ENCODE results near the gene MANSC1.
"Not testable (repeated sequence)": the region's sequence is repeated elsewhere in the genome, so short reads cannot be mapped to it uniquely, and the experiment has no call there.

The MANSC1 gene

DNA sequence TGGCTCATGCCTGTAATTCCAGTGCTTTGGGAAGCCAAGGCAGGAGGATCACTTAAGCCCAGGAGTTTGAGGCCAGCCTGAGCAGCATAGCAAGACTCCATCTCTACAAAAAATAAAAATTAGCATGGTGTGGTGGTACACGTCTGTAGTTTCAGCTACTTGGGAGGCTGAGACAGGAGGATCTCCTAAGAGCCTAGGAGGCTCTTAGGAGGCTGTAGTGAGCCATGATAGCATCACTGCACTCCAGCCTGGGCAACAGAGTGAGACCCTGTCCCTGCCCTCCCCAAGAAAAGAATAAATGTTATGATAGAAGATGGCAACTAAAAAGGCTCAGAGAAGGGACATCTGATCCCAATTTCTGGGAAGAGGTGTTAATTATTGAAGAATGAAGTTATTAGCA, 3.2 kb upstream of the MANSC1 start:
- no peak overlapping the region for H3K4me3 Mint-ChIP-seq
- no peak for ATAC-seq
- no peaks in the 10 kb centered on the region for H3K27me3 Mint-ChIP-seq
- peaks cover 32% of the 10 kb centered on the region for H3K4me1 Mint-ChIP-seq
- no peak for DNase-seq
- H3K9me3 Mint-ChIP-seq, result no peaks in the 10 kb centered on the region
- peak overlapping the region; percentile 13 for H3K27ac Mint-ChIP-seq
- H3K36me3 Mint-ChIP-seq (ENCODE audit: low read depth), result no peaks in the 10 kb centered on the region

- not testable (repeated sequence) for H3K27ac Mint-ChIP-seq; DNase-seq; ATAC-seq; H3K27me3 Mint-ChIP-seq; H3K4me3 Mint-ChIP-seq; H3K36me3 Mint-ChIP-seq (ENCODE audit: low read depth); H3K9me3 Mint-ChIP-seq
- peaks cover 24% of the 10 kb centered on the region for H3K4me1 Mint-ChIP-seq
These were observed 1.6 kb upstream of the MANSC1 start for GRCh38 chr12:12351468-12352185.

GRCh38 chr12:12350868-12351463, 924 bp upstream of the MANSC1 start:
- ATAC-seq (no peak), DNase-seq (no peak)
- Mint-ChIP-seq H3K27me3 (no peaks in the 10 kb centered on the region), H3K4me1 (peaks cover 17% of the 10 kb centered on the region), H3K27ac (no peak overlapping the region), H3K36me3 (ENCODE audit: low read depth) (no peaks in the 10 kb centered on the region), H3K9me3 (no peaks in the 10 kb centered on the region), H3K4me3 (peak overlapping the region; percentile 59)

DNA sequence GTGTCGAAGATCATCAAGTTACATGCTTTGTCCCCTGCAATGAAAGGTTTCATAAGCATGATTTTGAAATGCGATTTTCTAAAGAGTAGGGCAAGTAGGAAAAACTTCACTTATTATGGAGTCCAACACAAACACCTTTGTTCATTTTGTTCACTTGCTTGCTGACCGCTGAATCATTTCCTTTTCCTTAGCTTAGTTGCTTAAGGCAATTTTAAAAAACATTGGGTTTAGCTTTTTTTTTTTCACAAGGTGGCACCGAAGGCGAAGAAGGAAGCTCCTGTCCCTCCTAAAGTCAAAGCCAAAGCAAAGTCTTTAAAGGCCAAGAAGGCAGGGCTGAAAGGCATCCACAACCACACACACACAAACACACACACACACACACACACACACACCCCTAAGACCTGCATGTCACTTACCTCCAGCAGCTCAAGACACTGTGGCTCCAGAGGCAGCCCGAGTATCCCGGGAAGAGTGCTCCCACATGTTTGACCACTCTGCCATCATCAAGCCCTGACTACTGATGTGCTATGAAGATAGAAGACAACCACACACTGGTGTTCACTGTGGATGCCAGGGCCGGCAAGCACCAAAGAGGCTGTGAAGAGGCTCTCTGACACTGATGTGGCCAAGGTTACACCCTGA, 11.4 kb downstream of the MANSC1 start:
- Mint-ChIP-seq H3K4me1 (peaks cover 16% of the 10 kb centered on the region), H3K27me3 (peaks cover 1% of the 10 kb centered on the region), H3K4me3 (no peak overlapping the region), H3K27ac (no peak overlapping the region), H3K36me3 (ENCODE audit: low read depth) (no peaks in the 10 kb centered on the region), H3K9me3 (no peaks in the 10 kb centered on the region)
- no peak for ATAC-seq
- no peak for DNase-seq

GRCh38 chr12:12336511-12336910, 13.5 kb downstream of the MANSC1 start:
- no peak overlapping the region for H3K4me3 Mint-ChIP-seq
- H3K27me3 Mint-ChIP-seq, result peaks cover 1% of the 10 kb centered on the region
- H3K9me3 Mint-ChIP-seq, result no peaks in the 10 kb centered on the region

GRCh38 chr12:12336049-12336411, 14.0 kb downstream of the MANSC1 start:
- ATAC-seq, result no peak
- no peaks in the 10 kb centered on the region for H3K36me3 Mint-ChIP-seq (ENCODE audit: low read depth)
- H3K4me1 Mint-ChIP-seq, result peaks cover 20% of the 10 kb centered on the region
- H3K4me3 Mint-ChIP-seq, result no peak overlapping the region
- DNase-seq, result no peak
- peaks cover 1% of the 10 kb centered on the region for H3K27me3 Mint-ChIP-seq
- no peaks in the 10 kb centered on the region for H3K9me3 Mint-ChIP-seq
- no peak overlapping the region for H3K27ac Mint-ChIP-seq

More at GRCh38 chr12:12336511-12336910, 13.5 kb downstream of the MANSC1 start:
- no peak for DNase-seq
- Mint-ChIP-seq H3K4me1 (peaks cover 20% of the 10 kb centered on the region), H3K36me3 (ENCODE audit: low read depth) (no peaks in the 10 kb centered on the region), H3K27ac (no peak overlapping the region)
- no peak for ATAC-seq

DNA sequence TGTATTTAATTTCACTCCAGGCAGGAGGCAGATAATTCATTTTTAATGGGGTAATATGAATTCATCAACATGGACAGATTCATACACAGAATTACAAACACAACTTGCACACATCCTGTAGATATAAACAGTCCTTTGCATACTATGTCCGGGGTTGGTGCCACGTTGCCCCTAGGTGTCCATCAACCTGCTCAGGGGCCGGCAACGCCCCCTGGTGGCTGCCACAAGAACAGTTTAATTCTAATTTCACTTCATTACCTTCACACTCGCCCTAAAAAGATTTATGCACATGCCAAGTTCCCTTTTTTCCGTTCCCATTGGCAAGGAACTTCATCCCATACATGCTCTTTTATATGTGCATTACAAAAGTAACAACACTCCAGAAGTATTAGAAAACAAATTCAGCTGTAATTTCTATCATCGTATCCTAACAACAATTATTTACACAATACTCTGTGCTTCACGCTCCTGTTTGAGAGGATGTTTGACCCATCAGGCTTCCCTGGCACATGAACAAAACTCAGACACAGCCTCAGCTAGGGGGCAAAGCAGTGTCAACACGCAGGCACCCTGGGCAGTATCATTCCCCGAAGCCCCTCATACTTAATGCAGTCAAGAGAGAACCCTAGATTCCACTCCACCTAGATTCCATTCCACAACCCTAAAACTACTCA, 15.5 kb downstream of the MANSC1 start:
- H3K36me3 Mint-ChIP-seq (ENCODE audit: low read depth), result no peaks in the 10 kb centered on the region
- H3K4me1 Mint-ChIP-seq, result peaks cover 20% of the 10 kb centered on the region
- H3K9me3 Mint-ChIP-seq, result no peaks in the 10 kb centered on the region
- H3K4me3 Mint-ChIP-seq, result no peak overlapping the region
- peaks cover 1% of the 10 kb centered on the region for H3K27me3 Mint-ChIP-seq
- H3K27ac Mint-ChIP-seq, result no peak overlapping the region
- DNase-seq, result peak; percentile 72
- peak; percentile 88 for ATAC-seq

- DNase-seq (no peak), ATAC-seq (no peak)
- H3K4me3 Mint-ChIP-seq, result no peak overlapping the region
- H3K36me3 Mint-ChIP-seq (ENCODE audit: low read depth), result no peaks in the 10 kb centered on the region
- H3K4me1 Mint-ChIP-seq, result peaks cover 20% of the 10 kb centered on the region
- no peak overlapping the region for H3K27ac Mint-ChIP-seq
- H3K27me3 Mint-ChIP-seq, result peaks cover 1% of the 10 kb centered on the region
- H3K9me3 Mint-ChIP-seq, result no peaks in the 10 kb centered on the region
These were observed 16.4 kb downstream of the MANSC1 start for GRCh38 chr12:12333407-12334366.

DNA sequence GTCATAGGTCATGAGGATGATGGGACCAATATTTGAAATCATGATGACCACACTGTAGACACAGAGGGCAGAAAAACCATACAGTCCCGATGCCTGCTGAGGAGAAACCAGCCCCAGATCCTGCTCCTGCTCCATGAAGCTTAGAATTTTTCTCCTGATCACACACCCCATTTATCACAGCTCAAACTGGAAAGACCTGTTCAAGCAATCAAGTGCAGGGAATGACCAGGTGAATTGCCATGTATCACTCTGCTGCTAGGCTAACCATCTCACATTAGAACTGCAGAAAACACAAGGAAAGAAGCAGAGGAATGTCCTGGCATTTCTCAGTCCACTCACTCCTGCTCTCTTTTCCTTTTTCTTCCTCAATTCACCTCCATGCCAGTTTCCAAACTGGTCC, 18.1 kb downstream of the MANSC1 start:
- Mint-ChIP-seq H3K27ac (no peak overlapping the region), H3K4me3 (no peak overlapping the region), H3K9me3 (no peaks in the 10 kb centered on the region), H3K36me3 (ENCODE audit: low read depth) (no peaks in the 10 kb centered on the region), H3K27me3 (peaks cover 1% of the 10 kb centered on the region), H3K4me1 (peaks cover 18% of the 10 kb centered on the region)
- DNase-seq, result no peak
- no peak for ATAC-seq

DNA sequence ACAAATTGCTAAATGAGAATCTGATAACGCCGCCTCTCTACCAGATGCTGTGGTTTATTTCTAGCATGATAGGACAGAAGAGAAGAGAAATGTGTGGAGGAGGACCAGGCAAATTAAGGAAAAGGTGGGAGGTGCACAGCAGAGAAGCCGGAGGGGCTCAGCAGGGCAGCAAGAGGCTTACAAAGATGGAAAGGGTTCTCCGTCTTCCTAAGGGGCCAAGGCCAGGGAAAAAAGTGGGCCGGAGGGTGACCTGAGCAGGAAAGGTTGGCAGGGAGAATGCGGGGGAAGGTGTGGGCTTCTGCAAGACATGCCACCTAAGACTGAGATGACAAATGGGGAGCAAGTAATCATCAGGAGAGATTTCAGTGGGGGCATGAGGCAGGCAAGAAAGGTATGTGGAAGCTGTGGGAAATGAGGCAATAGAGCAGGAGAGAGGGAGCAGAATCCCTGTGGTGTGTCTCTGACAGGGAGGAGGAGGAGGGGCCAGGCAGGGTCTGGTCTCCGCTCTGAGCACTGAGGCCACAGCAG, 18.7 kb downstream of the MANSC1 start:
- Mint-ChIP-seq H3K36me3 (ENCODE audit: low read depth) (no peaks in the 10 kb centered on the region), H3K27me3 (peaks cover 1% of the 10 kb centered on the region), H3K9me3 (no peaks in the 10 kb centered on the region), H3K4me1 (peaks cover 18% of the 10 kb centered on the region), H3K4me3 (no peak overlapping the region), H3K27ac (no peak overlapping the region)
- DNase-seq (no peak), ATAC-seq (no peak)

GRCh38 chr12:12327802-12328201, 22.2 kb downstream of the MANSC1 start:
- Mint-ChIP-seq H3K27ac (no peak overlapping the region), H3K36me3 (ENCODE audit: low read depth) (no peaks in the 10 kb centered on the region), H3K4me3 (no peak overlapping the region), H3K4me1 (peaks cover 3% of the 10 kb centered on the region), H3K9me3 (no peaks in the 10 kb centered on the region), H3K27me3 (no peaks in the 10 kb centered on the region)
- DNase-seq (no peak), ATAC-seq (no peak)

DNA sequence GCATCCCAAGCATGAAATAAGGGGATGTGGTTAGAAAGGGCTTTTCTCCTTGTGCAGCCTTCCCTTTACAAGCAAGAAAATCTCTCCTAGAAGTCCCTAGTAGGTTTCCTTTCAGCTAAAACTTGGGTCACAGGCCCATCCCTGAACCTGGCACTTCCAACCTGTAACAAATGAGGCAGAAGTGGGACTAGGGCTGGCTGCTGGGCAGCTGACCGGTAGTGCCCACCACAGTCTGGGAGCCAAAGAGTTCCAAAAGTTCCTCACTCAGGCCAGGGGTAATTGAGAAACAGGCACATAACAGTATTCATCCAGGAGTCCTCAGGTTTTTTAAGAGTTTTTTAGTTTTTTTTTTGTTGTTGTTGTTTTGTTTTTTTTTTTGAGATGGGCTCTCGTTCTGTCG, 23.8 kb downstream of the MANSC1 start:
- DNase-seq (no peak), ATAC-seq (no peak)
- Mint-ChIP-seq H3K4me3 (no peak overlapping the region), H3K27ac (no peak overlapping the region), H3K36me3 (ENCODE audit: low read depth) (no peaks in the 10 kb centered on the region), H3K27me3 (no peaks in the 10 kb centered on the region), H3K4me1 (peaks cover 3% of the 10 kb centered on the region), H3K9me3 (no peaks in the 10 kb centered on the region)

DNA sequence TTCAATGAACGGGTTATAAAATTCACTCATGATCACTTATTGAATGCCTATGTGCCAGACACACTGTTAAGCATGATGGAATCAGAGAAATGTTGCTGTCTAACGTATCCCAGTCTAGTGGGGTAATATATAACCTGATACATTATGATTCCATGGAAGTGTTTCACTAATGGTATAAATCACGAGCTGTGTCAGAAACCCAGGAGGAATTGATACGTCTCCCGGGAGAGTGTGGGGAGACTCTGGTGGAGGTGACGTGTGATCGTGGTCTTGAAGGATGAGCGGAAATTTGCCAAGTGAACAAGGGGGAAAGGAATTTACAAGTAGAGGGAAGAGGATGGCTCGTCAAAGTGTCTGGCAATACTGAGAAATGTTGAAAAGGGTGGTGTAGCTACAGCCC, 26.5 kb downstream of the MANSC1 start:
- ATAC-seq (no peak), DNase-seq (no peak)
- Mint-ChIP-seq H3K27me3 (no peaks in the 10 kb centered on the region), H3K36me3 (ENCODE audit: low read depth) (no peaks in the 10 kb centered on the region), H3K4me3 (no peak overlapping the region), H3K27ac (no peak overlapping the region), H3K4me1 (peaks cover 3% of the 10 kb centered on the region), H3K9me3 (no peaks in the 10 kb centered on the region)

- no peak for ATAC-seq
- Mint-ChIP-seq H3K27ac (no peak overlapping the region), H3K4me3 (no peak overlapping the region), H3K36me3 (ENCODE audit: low read depth) (no peaks in the 10 kb centered on the region), H3K27me3 (no peaks in the 10 kb centered on the region), H3K4me1 (peaks cover 3% of the 10 kb centered on the region), H3K9me3 (no peaks in the 10 kb centered on the region)
- no peak for DNase-seq
These were observed 26.9 kb downstream of the MANSC1 start for GRCh38 chr12:12323118-12323517.

Measured in activated naive CD8-positive, alpha-beta T cell treated with anti-CD3 and anti-CD28 coated beads, Interleukin-2, amount 50 U/mL, for 24 hours (primary cell).